GM21717 (cell line): Measurements from ENCODE around the gene DNAJC5.
"Not testable (repeated sequence)": the region's sequence is repeated elsewhere in the genome, so short reads cannot be mapped to it uniquely, and the experiment has no call there.

Experiments used
- ATAC-seq: cut with Tn5 transposase; IDR thresholded peaks from one replicate; pipeline ENCODE4 v1.9.1; 2021; ENCODE audit warnings: mild to moderate bottlenecking, moderate library complexity; ENCODE audit not compliant: unreplicated experiment

DNAJC5 gene

GRCh38 chr20:63894358-63895201 is at the start of gene DNAJC5:
Gene DNAJC5, plus strand, starts transcription at chr20:63895126. Its CDS starts 33,220 bp downstream, at chr20:63928346.
- ATAC-seq: peak; percentile 51

GRCh38 chr20:63846128-63846771 is 48.7 kb upstream of the DNAJC5 start:
- ATAC-seq: no peak

- no peak for ATAC-seq
Observed at GRCh38 chr20:63846888-63847236, 48.1 kb upstream of the DNAJC5 start.

GRCh38 chr20:63847237-63848002 is 47.5 kb upstream of the DNAJC5 start:
- no peak for ATAC-seq

GRCh38 chr20:63848003-63848911 is 46.7 kb upstream of the DNAJC5 start:
- ATAC-seq: no peak

- ATAC-seq: peak; percentile 72
Observed at GRCh38 chr20:63850689-63851547, 44.0 kb upstream of the DNAJC5 start.

- not testable (repeated sequence) for ATAC-seq
Observed at GRCh38 chr20:63851548-63851943, 43.4 kb upstream of the DNAJC5 start.

GRCh38 chr20:63853733-63854068 is 41.2 kb upstream of the DNAJC5 start:
- ATAC-seq: not testable (repeated sequence)

- no peak for ATAC-seq
Observed at GRCh38 chr20:63854069-63854765, 40.7 kb upstream of the DNAJC5 start.

- no peak for ATAC-seq
Observed at GRCh38 chr20:63854766-63855362, 40.1 kb upstream of the DNAJC5 start.

GRCh38 chr20:63855363-63856097 is 39.4 kb upstream of the DNAJC5 start:
- no peak for ATAC-seq

GRCh38 chr20:63856098-63856511 is 38.8 kb upstream of the DNAJC5 start:
- no peak for ATAC-seq

- no peak for ATAC-seq
Observed at GRCh38 chr20:63857764-63858392, 37.0 kb upstream of the DNAJC5 start.

- no peak for ATAC-seq
Observed at GRCh38 chr20:63858393-63859165, 36.3 kb upstream of the DNAJC5 start.

GRCh38 chr20:63859166-63859699 is 35.7 kb upstream of the DNAJC5 start:
- no peak for ATAC-seq

GRCh38 chr20:63860325-63861051 is 34.4 kb upstream of the DNAJC5 start:
- ATAC-seq: no peak
